Measurements from ENCODE around the gene PHTF2. TPM values are rescaled to one million over a fixed set of nuclear protein-coding genes. Genes with fewer than 3 reads are reported as not detected.

The PHTF2 gene
- total RNA-seq, 1 experiment from 2014 or later = 26.7 TPM

GRCh38 chr7:77923419-77923818 is 124.8 kb downstream of the PHTF2 start:
- Histone ChIP-seq H3K9ac (ENCODE audit: low read length) (no peak overlapping the region), H3K27ac (ENCODE audit: low read depth, low read length) (no peak overlapping the region), H3K4me3 (replicated peaks in 1 of 2; ENCODE audit: low read depth in 1 of 2, low read length in 2 of 2) (no peak overlapping the region), H3K9me2 (ENCODE audit: insufficient read depth) (no peaks in the 10 kb centered on the region), H3K27me3 (ENCODE audit: insufficient read depth, low read length) (no peaks in the 10 kb centered on the region), H3K4me1 (ENCODE audit: control insufficient read depth in 1 of 2, insufficient read depth in 2 of 2, low read length in 2 of 2) (no peaks in the 10 kb centered on the region), H2AFZ (ENCODE audit: low read depth, low read length, poor library complexity, severe bottlenecking) (no peak overlapping the region), H3K9me3 (ENCODE audit: control insufficient read depth in 1 of 2, insufficient read depth in 1 of 2, low read depth in 1 of 2, low read length in 2 of 2) (no peaks in the 10 kb centered on the region), H3K79me2 (ENCODE audit: insufficient read depth, low read length) (no peaks in the 10 kb centered on the region), H3K36me3 (ENCODE audit: control insufficient read depth in 1 of 2, insufficient read depth in 2 of 2, low read length in 2 of 2) (no peaks in the 10 kb centered on the region), H4K20me1 (ENCODE audit: insufficient read depth) (0 out of 2 replicates have a peak, but pooled peaks cover 4% of the 10 kb centered on the region), H3K4me2 (ENCODE audit: low read length) (no peak overlapping the region)
- ChIA-PET RAD21 (ENCODE audit: low non-redundant PET in 1 of 2, low total read pairs in 2 of 2, uncharacterized antibody in 2 of 2, unreplicated experiment in 2 of 2) (no interaction called here), CTCF (no interaction called here), POLR2A (no interaction called here)
- ATAC-seq = no peak
- DNase-seq (ENCODE audit: low read depth, low spot score) = no peak
- intact Hi-C loops (cut with micrococcal nuclease) = no loop called here
- no peak for TF ChIP-seq CBX3 (IDR thresholded peaks at IDR 0.05; ENCODE audit: low read depth)
- TF ChIP-seq TCF7L2 (IDR thresholded peaks at IDR 0.05; ENCODE audit: borderline replicate concordance, extremely low read depth, insufficient read depth, insufficient read length) = no peak
- no peak for TF ChIP-seq REST (IDR thresholded peaks at IDR 0.05; ENCODE audit: low read depth)
- no peak for TF ChIP-seq RAD21 (IDR thresholded peaks at IDR 0.05; ENCODE audit: low read depth)
- no peak for TF ChIP-seq EZH2 (IDR thresholded peaks at IDR 0.05)
- no peak for TF ChIP-seq EZH2phosphoT487 (IDR thresholded peaks at IDR 0.05; ENCODE audit: borderline replicate concordance)
- TF ChIP-seq POLR2A (IDR thresholded peaks at IDR 0.05; ENCODE audit: borderline replicate concordance, extremely low read depth, insufficient read depth, insufficient read length) = no peak
- no peak for TF ChIP-seq CEBPB (IDR thresholded peaks at IDR 0.05; ENCODE audit: low read depth)
- TF ChIP-seq ELF1 (IDR thresholded peaks at IDR 0.05; ENCODE audit: borderline replicate concordance, low read depth) = no peak
- no TSS peak for BruUV-seq (replicated peaks)

Data from HCT116 (cell line).